ENCODE measurements around the gene CLASP1. TPM values are rescaled to one million over a fixed set of nuclear protein-coding genes. Genes with fewer than 3 reads are reported as not detected.

Gene CLASP1
- total and polyA plus RNA-seq, 2 of the 8 experiments (the other 6 are each of a cell fraction or from before 2014, with no cell fraction given), result 7.3 to 53.9 TPM

DNA sequence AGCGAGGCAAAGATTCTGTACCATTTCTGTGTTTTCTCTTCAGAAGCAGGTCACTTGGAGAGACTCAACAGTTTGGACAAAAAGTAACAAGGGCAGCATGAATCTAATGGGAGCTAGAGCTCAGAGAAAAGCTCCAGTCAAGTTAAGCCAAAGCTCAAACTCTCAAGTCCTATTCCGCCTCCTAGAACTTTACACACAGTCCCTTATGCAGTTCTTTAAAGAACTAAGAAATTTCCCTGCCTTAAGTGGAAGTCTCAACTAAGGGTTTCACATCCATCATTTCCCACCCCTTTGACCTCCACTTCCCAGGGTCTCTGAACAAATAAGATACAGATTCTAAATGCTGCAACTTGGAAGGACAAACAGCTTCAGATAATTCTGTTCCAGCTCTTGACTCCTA is 239.9 kb downstream of the CLASP1 start:
- H3K56ac ChIP-seq (replicated peaks; ENCODE audit: insufficient read length, low read depth, low read length), result no peak overlapping the region
- no peak overlapping the region for H3K23ac ChIP-seq (ENCODE audit: insufficient read length)
- H4K5ac ChIP-seq (ENCODE audit: insufficient read length, low read depth, low read length), result no peak overlapping the region
- no peak overlapping the region for H2BK12ac ChIP-seq (ENCODE audit: low read depth, low read length)
- no peak overlapping the region for H2AFZ ChIP-seq (ENCODE audit: low read length)
- H3K27ac ChIP-seq (ENCODE audit: low read depth, low read length), result no peak overlapping the region
- no peaks in the 10 kb centered on the region for H3K27me3 ChIP-seq (replicated peaks in 1 of 4; ENCODE audit: control insufficient read depth in 3 of 4, extremely low read depth in 1 of 4, insufficient read depth in 3 of 4, low read length in 3 of 4)
- no peak overlapping the region for H2AK5ac ChIP-seq (ENCODE audit: low read depth, low read length)
- DNase-seq (ENCODE audit: low read depth in 1 of 2, low spot score in 2 of 2) (no peak), FAIRE-seq (no peak)
- POLR2A ChIA-PET (ENCODE audit: partially characterized antibody), result no interaction called here
- H3K4ac ChIP-seq (replicated peaks; ENCODE audit: insufficient read length, low read depth, low read length), result no peak overlapping the region
- H3K9me3 ChIP-seq (ENCODE audit: insufficient read depth in 2 of 2, low read depth in 1 of 2, low read length in 1 of 2), result no peaks in the 10 kb centered on the region
- H2BK5ac ChIP-seq (ENCODE audit: low read depth, low read length), result no peak overlapping the region
- H4K8ac ChIP-seq (ENCODE audit: extremely low read depth, insufficient read depth, low read length), result no peak overlapping the region
- WGBS, 2 experiments (ENCODE audit: extremely low coverage in 1 of 2, insufficient coverage in 1 of 2, insufficient read length in 1 of 2, insufficient replicate concordance in 2 of 2, low coverage in 1 of 2, low lambda C conversion rate in 2 of 2, missing lambda C conversion rate in 1 of 2), result 86% methylated on average over 2 of the region's 2 CpGs; no CpG with 5 or more reads in 1 of the 2 experiments
- TF ChIP-seq NANOG (IDR thresholded peaks at IDR 0.05; ENCODE audit: insufficient read depth, low read depth, low read length, poor library complexity, severe bottlenecking), result no peak
- no peak for TF ChIP-seq HDAC6 (IDR thresholded peaks at IDR 0.05; ENCODE audit: low read depth, low read length)
- no peak for TF ChIP-seq CBX8 (IDR thresholded peaks at IDR 0.05; ENCODE audit: borderline replicate concordance, low read depth, low read length)
- H4K91ac ChIP-seq (replicated peaks; ENCODE audit: insufficient read length, low read length), result no peak overlapping the region
- H3K4me1 ChIP-seq (replicated peaks in 1 of 4; ENCODE audit: control insufficient read depth in 3 of 4, insufficient read depth in 4 of 4, low read length in 3 of 4), result no peaks in the 10 kb centered on the region
- no peak overlapping the region for H2BK15ac ChIP-seq (ENCODE audit: low read length)
- H3K23me2 ChIP-seq (ENCODE audit: low read depth, low read length), result no peaks in the 10 kb centered on the region
- H3K4me3 ChIP-seq (ENCODE audit: extremely low read depth in 1 of 4, insufficient read depth in 2 of 4, low read depth in 3 of 4, low read length in 4 of 4), result no peak overlapping the region
- H3K36me3 ChIP-seq (ENCODE audit: control insufficient read depth in 2 of 4, insufficient read depth in 4 of 4, low read length in 3 of 4), result peaks cover 2 to 33% (median 10%) of the 10 kb centered on the region in 4 experiments; a peak in 5 of 8 replicates
- H3K79me2 ChIP-seq (ENCODE audit: control insufficient read depth in 1 of 2, insufficient read depth in 2 of 2, low read length in 2 of 2), result no peaks in the 10 kb centered on the region
- no peak overlapping the region for H2BK120ac ChIP-seq (replicated peaks; ENCODE audit: low read depth, low read length)
- CTCF ChIA-PET (ENCODE audit: partially characterized antibody), result interaction anchor here (2.6 kb wide), 1 partner anchor 21 kb away, joined by 7 read pairs; no protein-coding TSS in a partner anchor
- H3K79me1 ChIP-seq (ENCODE audit: low read depth, low read length), result no peaks in the 10 kb centered on the region
- peaks cover 0 to 1% of the 10 kb centered on the region in 2 experiments for H4K20me1 ChIP-seq (replicated peaks in 1 of 2; ENCODE audit: control insufficient read depth in 1 of 2, insufficient read depth in 2 of 2, low read length in 2 of 2)
- no peak overlapping the region for H2BK20ac ChIP-seq (ENCODE audit: low read length)
- no peak overlapping the region for H3K14ac ChIP-seq (ENCODE audit: insufficient read length)
- no peak overlapping the region for H3K4me2 ChIP-seq (ENCODE audit: insufficient read depth in 1 of 2, low read depth in 2 of 2, low read length in 2 of 2)
- no peak overlapping the region for H3K9ac ChIP-seq (replicated peaks in 1 of 4; ENCODE audit: extremely low read depth in 1 of 4, low read depth in 3 of 4, low read length in 3 of 4)
- H3K18ac ChIP-seq (ENCODE audit: extremely low read depth, low read length), result no peak overlapping the region

Measured in H1 (cell line).